ENCODE measurements around the gene GPR160. TPM values are rescaled to one million over a fixed set of nuclear protein-coding genes. Genes with fewer than 3 reads are reported as not detected.

Gene GPR160
- polyA plus RNA-seq, 3 donors: 10.0 to 19.7 (median 11.5) TPM

DNA sequence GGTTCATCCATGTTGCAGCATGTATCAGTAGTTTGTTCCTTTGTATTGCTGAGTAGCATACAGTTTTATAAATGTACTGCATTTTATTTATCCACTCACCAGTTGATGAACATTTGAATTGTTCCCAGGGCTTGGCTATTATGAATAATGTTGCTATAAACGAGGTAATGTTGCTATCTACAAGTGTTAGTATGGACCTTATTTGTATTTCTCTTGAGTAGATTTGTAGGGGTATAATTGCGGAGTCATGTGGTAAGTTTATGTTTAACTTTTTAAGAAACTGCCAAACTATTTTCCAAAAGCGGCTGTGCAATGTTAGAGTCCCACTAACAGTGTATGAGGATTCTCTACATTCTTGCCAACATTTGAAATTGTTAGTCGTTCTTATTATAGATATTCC is 13.0 kb downstream of the GPR160 start:
- peaks cover 2 to 3% of the 10 kb centered on the region in 2 donors for H3K4me1 ChIP-seq (ENCODE audit: control insufficient read depth in 1 of 2, insufficient read depth in 2 of 2, low read length in 2 of 2)
- H3K4me3 ChIP-seq (replicated peaks in 1 of 3; ENCODE audit: low read depth in 2 of 3, low read length in 3 of 3): no peak overlapping the region
- Mint-ChIP-seq H3K9me3 (peaks cover 0 to 2% (median 0%) of the 10 kb centered on the region in 7 donors), H3K36me3 (peaks cover 11 to 17% of the 10 kb centered on the region in 2 donors), H3K4me1 (peaks cover 16% of the 10 kb centered on the region), H3K27me3 (ENCODE audit: low read depth in 3 of 3) (no peaks in the 10 kb centered on the region), H3K27ac (no peak overlapping the region), H3K4me3 (no peak overlapping the region)
- H2AFZ ChIP-seq (ENCODE audit: insufficient read depth, low read depth, low read length, poor library complexity, severe bottlenecking): no peak overlapping the region
- H3K27me3 ChIP-seq (ENCODE audit: control insufficient read depth in 2 of 2, insufficient read depth in 2 of 2, low read length in 2 of 2): no peaks in the 10 kb centered on the region
- no peak overlapping the region for H3K4me2 ChIP-seq (replicated peaks; ENCODE audit: extremely low read depth, low read length, poor library complexity, severe bottlenecking)
- no CpG with 5 or more reads among the region's 4 CpGs for WGBS (ENCODE audit: insufficient coverage)
- TF ChIP-seq, protein P1, sequence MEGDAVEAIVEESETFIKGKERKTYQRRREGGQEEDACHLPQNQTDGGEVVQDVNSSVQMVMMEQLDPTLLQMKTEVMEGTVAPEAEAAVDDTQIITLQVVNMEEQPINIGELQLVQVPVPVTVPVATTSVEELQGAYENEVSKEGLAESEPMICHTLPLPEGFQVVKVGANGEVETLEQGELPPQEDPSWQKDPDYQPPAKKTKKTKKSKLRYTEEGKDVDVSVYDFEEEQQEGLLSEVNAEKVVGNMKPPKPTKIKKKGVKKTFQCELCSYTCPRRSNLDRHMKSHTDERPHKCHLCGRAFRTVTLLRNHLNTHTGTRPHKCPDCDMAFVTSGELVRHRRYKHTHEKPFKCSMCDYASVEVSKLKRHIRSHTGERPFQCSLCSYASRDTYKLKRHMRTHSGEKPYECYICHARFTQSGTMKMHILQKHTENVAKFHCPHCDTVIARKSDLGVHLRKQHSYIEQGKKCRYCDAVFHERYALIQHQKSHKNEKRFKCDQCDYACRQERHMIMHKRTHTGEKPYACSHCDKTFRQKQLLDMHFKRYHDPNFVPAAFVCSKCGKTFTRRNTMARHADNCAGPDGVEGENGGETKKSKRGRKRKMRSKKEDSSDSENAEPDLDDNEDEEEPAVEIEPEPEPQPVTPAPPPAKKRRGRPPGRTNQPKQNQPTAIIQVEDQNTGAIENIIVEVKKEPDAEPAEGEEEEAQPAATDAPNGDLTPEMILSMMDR (IDR thresholded peaks at IDR 0.05): no peak
- H3K9ac ChIP-seq (ENCODE audit: insufficient read depth, low read length, poor library complexity, severe bottlenecking): no peak overlapping the region
- H3K79me2 ChIP-seq (ENCODE audit: insufficient read depth, low read length): peaks cover 73% of the 10 kb centered on the region
- no peaks in the 10 kb centered on the region for H4K20me1 ChIP-seq (ENCODE audit: insufficient read depth, low read length)
- intact Hi-C loops (cut with micrococcal nuclease): loop anchor here in 1 of 2 donors (10.0 kb wide), 1 partner anchor 186 kb away; the partner anchor contains the start of gene LRRC31
- no peak overlapping the region for H3K27ac ChIP-seq (ENCODE audit: low read depth in 1 of 2, low read length in 2 of 2)
- H3K36me3 ChIP-seq (replicated peaks in 1 of 2; ENCODE audit: control insufficient read depth in 1 of 2, insufficient read depth in 2 of 2, low read length in 2 of 2): no peaks in the 10 kb centered on the region
- no peak for DNase-seq
- no peaks in the 10 kb centered on the region for H3K9me3 ChIP-seq (replicated peaks in 1 of 2; ENCODE audit: control insufficient read depth in 1 of 2, insufficient read depth in 1 of 2, low read length in 2 of 2)

DNA sequence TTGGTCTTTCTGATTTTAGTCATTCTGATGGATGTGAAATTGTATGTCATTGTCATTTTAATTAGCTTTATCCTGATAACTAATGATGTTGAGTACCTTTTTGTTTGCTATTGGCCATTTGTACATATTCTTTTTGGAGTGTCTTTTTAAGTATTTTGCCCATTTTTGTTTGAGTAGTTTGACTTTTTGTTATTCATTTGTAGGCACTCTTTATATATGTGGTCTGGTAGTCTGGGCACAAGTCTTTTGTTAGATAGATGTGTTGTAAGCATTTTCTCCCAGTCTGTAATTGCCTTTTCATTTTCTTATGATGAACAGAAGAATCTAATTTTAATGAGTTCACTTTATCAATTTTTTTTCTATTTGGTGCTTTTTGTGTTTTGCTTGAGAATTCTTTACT is 14.6 kb downstream of the GPR160 start:
- Histone ChIP-seq H3K79me2 (ENCODE audit: insufficient read depth, low read length) (peaks cover 69% of the 10 kb centered on the region), H3K27ac (ENCODE audit: low read depth in 1 of 2, low read length in 2 of 2) (no peak overlapping the region), H4K20me1 (ENCODE audit: insufficient read depth, low read length) (no peaks in the 10 kb centered on the region), H3K4me3 (replicated peaks in 1 of 3; ENCODE audit: low read depth in 2 of 3, low read length in 3 of 3) (no peak overlapping the region), H3K36me3 (replicated peaks in 1 of 2; ENCODE audit: control insufficient read depth in 1 of 2, insufficient read depth in 2 of 2, low read length in 2 of 2) (no peaks in the 10 kb centered on the region), H3K4me1 (ENCODE audit: control insufficient read depth in 1 of 2, insufficient read depth in 2 of 2, low read length in 2 of 2) (no peaks in the 10 kb centered on the region), H3K9me3 (replicated peaks in 1 of 2; ENCODE audit: control insufficient read depth in 1 of 2, insufficient read depth in 1 of 2, low read length in 2 of 2) (no peaks in the 10 kb centered on the region), H3K4me2 (replicated peaks; ENCODE audit: extremely low read depth, low read length, poor library complexity, severe bottlenecking) (no peak overlapping the region), H3K27me3 (ENCODE audit: control insufficient read depth in 2 of 2, insufficient read depth in 2 of 2, low read length in 2 of 2) (no peaks in the 10 kb centered on the region), H3K9ac (ENCODE audit: insufficient read depth, low read length, poor library complexity, severe bottlenecking) (no peak overlapping the region), H2AFZ (ENCODE audit: insufficient read depth, low read depth, low read length, poor library complexity, severe bottlenecking) (no peak overlapping the region)
- TF ChIP-seq, protein P1 (IDR thresholded peaks at IDR 0.05): no peak
- intact Hi-C loops (cut with micrococcal nuclease): loop anchor here in 1 of 2 donors (10.0 kb wide), 1 partner anchor 188 kb away; the partner anchor contains the start of gene LRRC31
- no peak overlapping the region for H3K4me3 Mint-ChIP-seq
- DNase-seq: no peak
- H3K27me3 Mint-ChIP-seq (ENCODE audit: low read depth in 3 of 3): no peaks in the 10 kb centered on the region
- no peak overlapping the region for H3K27ac Mint-ChIP-seq
- H3K9me3 Mint-ChIP-seq: peaks cover 0 to 2% (median 0%) of the 10 kb centered on the region in 7 donors
- H3K36me3 Mint-ChIP-seq: peaks cover 11 to 13% of the 10 kb centered on the region in 2 donors
- H3K4me1 Mint-ChIP-seq: peaks cover 9% of the 10 kb centered on the region

Data from CD14-positive monocyte (primary cell).